ENCODE measurements around the gene TOP2A. TPM values are rescaled to one million over a fixed set of nuclear protein-coding genes. Genes with fewer than 3 reads are reported as not detected.

TOP2A gene
- polyA plus RNA-seq, 1 of the 3 experiments (the other 2 are of a cell fraction) = 20.6 TPM

DNA sequence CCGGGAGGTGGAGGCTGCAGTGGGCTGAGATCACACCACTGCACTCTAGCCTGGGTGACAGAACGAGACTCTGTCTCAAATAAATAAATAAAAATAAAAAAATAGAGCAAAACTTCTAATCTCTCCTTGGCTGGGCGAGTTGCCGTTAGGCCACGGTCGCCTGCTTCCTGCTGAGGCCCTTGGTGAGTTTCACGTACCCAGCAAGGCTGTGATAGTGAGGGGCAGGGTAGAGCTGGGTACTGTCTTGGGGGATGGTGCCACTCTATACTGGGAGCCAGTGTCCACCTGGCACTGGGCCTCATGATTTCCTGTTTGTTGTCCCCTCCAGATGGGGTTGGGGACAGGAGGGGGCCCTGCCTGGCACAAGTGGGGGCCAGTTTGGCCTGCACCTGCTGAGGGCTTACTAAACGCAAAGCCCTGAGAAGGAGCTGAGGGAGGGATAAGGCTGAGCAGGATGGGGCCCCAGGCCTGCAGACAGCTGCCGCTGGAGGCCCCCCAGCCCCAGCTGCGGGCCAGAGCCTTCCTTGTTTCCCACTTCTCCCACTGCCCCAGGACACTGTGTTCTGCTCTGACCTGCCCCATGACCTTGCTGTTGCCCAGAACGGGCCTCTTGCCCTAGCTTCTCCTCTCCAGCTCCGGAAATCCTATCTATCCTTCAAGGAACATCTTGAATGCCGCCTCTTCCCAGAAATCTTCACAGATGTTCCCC lies 78.6 kb downstream of the TOP2A start (continued):
- TF ChIP-seq, protein P1, sequence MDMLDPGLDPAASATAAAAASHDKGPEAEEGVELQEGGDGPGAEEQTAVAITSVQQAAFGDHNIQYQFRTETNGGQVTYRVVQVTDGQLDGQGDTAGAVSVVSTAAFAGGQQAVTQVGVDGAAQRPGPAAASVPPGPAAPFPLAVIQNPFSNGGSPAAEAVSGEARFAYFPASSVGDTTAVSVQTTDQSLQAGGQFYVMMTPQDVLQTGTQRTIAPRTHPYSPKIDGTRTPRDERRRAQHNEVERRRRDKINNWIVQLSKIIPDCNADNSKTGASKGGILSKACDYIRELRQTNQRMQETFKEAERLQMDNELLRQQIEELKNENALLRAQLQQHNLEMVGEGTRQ (IDR thresholded peaks at IDR 0.05; ENCODE audit: borderline replicate concordance, low read depth, low read length) = no peak
- TF ChIP-seq, protein P2, sequence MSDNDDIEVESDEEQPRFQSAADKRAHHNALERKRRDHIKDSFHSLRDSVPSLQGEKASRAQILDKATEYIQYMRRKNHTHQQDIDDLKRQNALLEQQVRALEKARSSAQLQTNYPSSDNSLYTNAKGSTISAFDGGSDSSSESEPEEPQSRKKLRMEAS (IDR thresholded peaks at IDR 0.05; ENCODE audit: low read depth) = no peak
- no peak for TF ChIP-seq GATA2 (CRISPR knock-in tag; IDR thresholded peaks at IDR 0.05)

Small RNA genes lying within 50 kb of the gene (small RNA-seq; reads per million reads assigned to genes)
- gene RF00019 (0 reads per million in 7 experiments), gene RNA5SP441 (0 reads per million in 7 experiments)

Other genes with a start within 250 kb of the TOP2A start
- gene RAPGEFL1, start 240.4 kb downstream of the TOP2A start, polyA plus RNA-seq (2012; rRNA removed) = 5.9 and 6.0 TPM in 2 replicates
- 5.9 and 6.8 TPM in 2 replicates for gene WIPF2, start 198.6 kb downstream of the TOP2A start, polyA plus RNA-seq (2012; rRNA removed)
- gene CDC6, start 130.0 kb downstream of the TOP2A start, polyA plus RNA-seq (2012; rRNA removed) = 12.7 and 12.8 TPM in 2 replicates
- gene RARA, start 108.7 kb downstream of the TOP2A start, polyA plus RNA-seq (2012; rRNA removed) = 8.9 and 13.3 TPM in 2 replicates
- not detected in 2 replicates for gene GJD3, start 53.2 kb downstream of the TOP2A start, polyA plus RNA-seq (2012; rRNA removed)
- gene IGFBP4, start 25.6 kb upstream of the TOP2A start, polyA plus RNA-seq (2012; rRNA removed) = 101 and 128 TPM in 2 replicates
- gene TNS4, start 83.7 kb upstream of the TOP2A start, polyA plus RNA-seq (2012; rRNA removed) = not detected in 2 replicates
- gene CCR7, start 147.6 kb upstream of the TOP2A start, polyA plus RNA-seq (2012; rRNA removed) = not detected in 2 replicates
- 45.9 and 54.2 TPM in 2 replicates for gene SMARCE1, start 229.9 kb upstream of the TOP2A start, polyA plus RNA-seq (2012; rRNA removed)
- not detected in 2 replicates for gene KRT222, start 247.3 kb upstream of the TOP2A start, polyA plus RNA-seq (2012; rRNA removed)